B cell (primary cell): ENCODE data around the gene ATP6V1C2.

Experiments
- CTCF ChIP-seq: fragments of 200-600 bp; IDR thresholded peaks from one replicate; pipeline ENCODE4 v1.8.0; 2022; ENCODE audit warnings: antibody characterized with exemption, mild to moderate bottlenecking
- EZH2 ChIP-seq: IDR thresholded peaks from 2 replicates; pipeline ENCODE4 v1.6.1; 2012; ENCODE audit warnings: borderline replicate concordance, low read depth, mild to moderate bottlenecking, moderate library complexity, low read length; ENCODE audit not compliant: insufficient read depth, poor library complexity, severe bottlenecking

- no peak for TF ChIP-seq CTCF
- no peak for TF ChIP-seq EZH2
Measured at GRCh38 chr2:10831400-10831985, 110.1 kb downstream of the ATP6V1C2 start.
